Activated B cell treated with CpG ODN at 0.5 μM for 24 hours (primary cell): ENCODE measurements around the gene STK26. TPM values are rescaled to one million over a fixed set of nuclear protein-coding genes. Genes with fewer than 3 reads are reported as not detected.

Experiments
- ATAC-seq: fragments of 200-7000 bp; cut with Tn5 transposase; one replicate; pipeline ENCODE4 v1.10.0; 2021; ENCODE audit warnings: low read depth, mild to moderate bottlenecking, moderate library complexity
- CTCF ChIA-PET: fragments of 350-600 bp; sonication (Branson Sonifier 250); formaldehyde crosslinking; loops from one replicate; lab custom pipeline; 2021; ENCODE audit warnings: antibody characterized with exemption; lab: Charles Lee
- POLR2A ChIA-PET: fragments of 350-600 bp; sonication (Branson Sonifier 250); formaldehyde crosslinking; loops from one replicate; lab custom pipeline; 2021; ENCODE audit warnings: antibody characterized with exemption; lab: Charles Lee
- DNase-seq: peaks from one replicate; pipeline ENCODE4 v3.0.0; 2022
- H3K27ac Mint-ChIP-seq: one replicate; pipeline ENCODE4 v1.8.0; 2020; ENCODE audit warnings: mixed read lengths
- H3K27me3 Mint-ChIP-seq: one replicate; pipeline ENCODE4 v1.8.0; 2021; ENCODE audit warnings: mixed read lengths
- H3K36me3 Mint-ChIP-seq: one replicate; pipeline ENCODE4 v1.8.0; 2021; ENCODE audit warnings: low read depth, mixed read lengths
- H3K4me1 Mint-ChIP-seq: one replicate; pipeline ENCODE4 v1.8.0; 2021; ENCODE audit warnings: mixed read lengths
- H3K4me3 Mint-ChIP-seq: one replicate; pipeline ENCODE4 v1.8.0; 2020; ENCODE audit warnings: mild to moderate bottlenecking, mixed read lengths
- H3K9me3 Mint-ChIP-seq: one replicate; pipeline ENCODE4 v1.8.0; 2020; ENCODE audit warnings: mixed read lengths
- intact Hi-C: fragments of 100-400 bp; cut with micrococcal nuclease; formaldehyde crosslinking; loops from one replicate; pipeline ENCODE4 v1.15.1; 2024
- total RNA-seq: library from RNA; stranded (reverse); gene quantifications from 2 replicates; pipeline ENCODE4 v1.2.3, GENCODE V29; 2022
- TF ChIP-seq, protein P1 (sequence below): fragments of 200-600 bp; IDR thresholded peaks from one replicate; pipeline ENCODE4 v1.8.0; 2022; ENCODE audit warnings: antibody characterized with exemption, mild to moderate bottlenecking

Gene STK26
- total RNA-seq, 1 donor from 2014 or later = 19.9 TPM

DNA sequence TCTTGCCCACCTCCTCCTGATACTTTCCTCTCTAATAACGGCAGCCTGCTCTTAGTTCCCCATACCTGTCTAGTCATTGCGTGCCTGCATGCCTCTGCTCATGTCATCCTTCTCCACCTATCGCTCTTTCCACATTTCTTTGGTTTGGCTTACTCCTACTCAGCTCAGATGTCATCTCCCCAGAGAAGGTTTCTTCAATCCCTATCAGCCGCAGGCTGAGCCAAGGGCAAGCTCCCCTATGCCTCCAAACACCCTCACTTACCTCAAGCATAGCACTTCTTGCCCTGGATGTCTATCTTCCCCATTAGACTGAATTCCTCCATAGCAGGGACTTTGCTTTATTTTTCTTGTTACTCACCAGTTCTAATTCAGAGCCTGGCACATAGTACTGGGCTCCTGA lies 78.1 kb downstream of the STK26 start:
- Mint-ChIP-seq H3K4me1 (no peaks in the 10 kb centered on the region), H3K36me3 (no peaks in the 10 kb centered on the region), H3K9me3 (no peaks in the 10 kb centered on the region), H3K27me3 (no peaks in the 10 kb centered on the region), H3K4me3 (no peak overlapping the region), H3K27ac (no peak overlapping the region)
- intact Hi-C loops = no loop called here
- CTCF ChIA-PET = no interaction called here
- ATAC-seq (no peak), DNase-seq (no peak)
- TF ChIP-seq, protein P1, sequence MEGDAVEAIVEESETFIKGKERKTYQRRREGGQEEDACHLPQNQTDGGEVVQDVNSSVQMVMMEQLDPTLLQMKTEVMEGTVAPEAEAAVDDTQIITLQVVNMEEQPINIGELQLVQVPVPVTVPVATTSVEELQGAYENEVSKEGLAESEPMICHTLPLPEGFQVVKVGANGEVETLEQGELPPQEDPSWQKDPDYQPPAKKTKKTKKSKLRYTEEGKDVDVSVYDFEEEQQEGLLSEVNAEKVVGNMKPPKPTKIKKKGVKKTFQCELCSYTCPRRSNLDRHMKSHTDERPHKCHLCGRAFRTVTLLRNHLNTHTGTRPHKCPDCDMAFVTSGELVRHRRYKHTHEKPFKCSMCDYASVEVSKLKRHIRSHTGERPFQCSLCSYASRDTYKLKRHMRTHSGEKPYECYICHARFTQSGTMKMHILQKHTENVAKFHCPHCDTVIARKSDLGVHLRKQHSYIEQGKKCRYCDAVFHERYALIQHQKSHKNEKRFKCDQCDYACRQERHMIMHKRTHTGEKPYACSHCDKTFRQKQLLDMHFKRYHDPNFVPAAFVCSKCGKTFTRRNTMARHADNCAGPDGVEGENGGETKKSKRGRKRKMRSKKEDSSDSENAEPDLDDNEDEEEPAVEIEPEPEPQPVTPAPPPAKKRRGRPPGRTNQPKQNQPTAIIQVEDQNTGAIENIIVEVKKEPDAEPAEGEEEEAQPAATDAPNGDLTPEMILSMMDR = no peak
- POLR2A ChIA-PET = no interaction called here

DNA sequence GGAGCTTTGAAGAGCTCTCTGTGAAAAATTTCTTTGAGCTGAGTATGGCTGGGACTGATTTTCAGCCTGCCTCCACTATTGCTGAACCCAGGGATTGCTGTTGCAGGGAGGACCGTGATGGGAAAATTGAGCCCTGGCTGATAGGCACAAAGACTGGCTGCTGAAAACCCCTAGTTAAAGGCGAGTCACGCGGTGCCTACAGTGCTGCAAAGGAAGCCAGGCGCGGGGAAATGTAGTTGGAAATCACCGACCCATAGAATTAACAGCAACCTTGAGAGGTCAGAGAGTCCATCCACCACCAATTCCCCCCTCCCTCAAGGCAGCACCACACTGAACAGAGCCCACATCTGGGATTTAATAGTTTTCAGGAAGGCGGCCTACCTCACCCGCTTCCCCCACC lies 78.7 kb downstream of the STK26 start:
- intact Hi-C loops = no loop called here
- no peaks in the 10 kb centered on the region for H3K4me1 Mint-ChIP-seq
- TF ChIP-seq, protein P1 = no peak
- no peak for ATAC-seq
- no peaks in the 10 kb centered on the region for H3K27me3 Mint-ChIP-seq
- H3K27ac Mint-ChIP-seq = no peak overlapping the region
- H3K9me3 Mint-ChIP-seq = no peaks in the 10 kb centered on the region
- POLR2A ChIA-PET = no interaction called here
- H3K36me3 Mint-ChIP-seq = no peaks in the 10 kb centered on the region
- CTCF ChIA-PET = interaction anchor here (1.1 kb wide), 1 partner anchor 9 kb away, joined by 4 read pairs; no protein-coding TSS in a partner anchor
- no peak for DNase-seq
- no peak overlapping the region for H3K4me3 Mint-ChIP-seq

DNA sequence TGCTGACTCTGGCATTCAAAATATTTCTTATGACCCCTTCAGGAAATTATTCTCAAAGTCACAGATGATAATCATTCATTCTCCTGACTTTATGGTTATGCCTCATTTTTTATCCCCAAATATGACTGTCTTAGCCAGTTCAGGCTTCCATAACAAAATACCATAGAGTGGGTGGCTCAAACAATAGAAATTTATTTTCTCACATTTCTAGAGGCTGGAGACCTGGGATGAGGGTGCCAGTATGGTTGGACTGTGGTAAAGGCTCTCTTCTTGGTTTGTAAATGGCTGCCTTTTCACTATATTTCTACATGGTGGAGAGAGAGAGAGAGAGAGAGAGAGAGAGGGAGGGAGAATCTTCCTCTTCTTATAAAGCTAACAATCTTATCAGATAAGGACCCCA lies 84.2 kb downstream of the STK26 start:
- no peaks in the 10 kb centered on the region for H3K4me1 Mint-ChIP-seq
- CTCF ChIA-PET = no interaction called here
- ATAC-seq (no peak), DNase-seq (no peak)
- TF ChIP-seq, protein P1 = no peak
- no peak overlapping the region for H3K27ac Mint-ChIP-seq
- no peaks in the 10 kb centered on the region for H3K27me3 Mint-ChIP-seq
- intact Hi-C loops = no loop called here
- H3K4me3 Mint-ChIP-seq = no peak overlapping the region
- H3K36me3 Mint-ChIP-seq = no peaks in the 10 kb centered on the region
- H3K9me3 Mint-ChIP-seq = no peaks in the 10 kb centered on the region
- POLR2A ChIA-PET = no interaction called here

DNA sequence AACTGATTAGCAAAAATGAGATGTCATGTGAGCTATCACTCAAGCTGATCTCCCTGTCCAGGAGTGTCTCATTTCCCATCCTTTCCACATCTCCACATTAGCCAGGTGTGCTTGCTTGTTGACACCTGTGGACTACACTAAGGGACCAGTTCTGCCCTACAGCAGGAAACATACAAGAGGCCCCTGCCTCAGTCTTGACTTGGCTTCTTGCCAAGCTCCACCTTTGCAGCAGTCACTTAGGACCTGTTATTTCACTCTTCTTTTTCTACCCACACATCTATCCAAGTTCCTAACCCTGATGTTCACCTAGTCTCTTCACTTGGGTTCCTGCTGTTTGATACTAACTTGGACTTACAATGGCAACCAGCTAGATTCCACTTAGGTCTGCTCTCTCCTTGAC lies 91.5 kb downstream of the STK26 start:
- intact Hi-C loops = no loop called here
- POLR2A ChIA-PET = no interaction called here
- H3K36me3 Mint-ChIP-seq = no peaks in the 10 kb centered on the region
- H3K27me3 Mint-ChIP-seq = no peaks in the 10 kb centered on the region
- H3K4me1 Mint-ChIP-seq = no peaks in the 10 kb centered on the region
- DNase-seq (no peak), ATAC-seq (no peak)
- CTCF ChIA-PET = no interaction called here
- no peak overlapping the region for H3K27ac Mint-ChIP-seq
- H3K4me3 Mint-ChIP-seq = no peak overlapping the region
- TF ChIP-seq, protein P1 = no peak
- H3K9me3 Mint-ChIP-seq = no peaks in the 10 kb centered on the region

DNA sequence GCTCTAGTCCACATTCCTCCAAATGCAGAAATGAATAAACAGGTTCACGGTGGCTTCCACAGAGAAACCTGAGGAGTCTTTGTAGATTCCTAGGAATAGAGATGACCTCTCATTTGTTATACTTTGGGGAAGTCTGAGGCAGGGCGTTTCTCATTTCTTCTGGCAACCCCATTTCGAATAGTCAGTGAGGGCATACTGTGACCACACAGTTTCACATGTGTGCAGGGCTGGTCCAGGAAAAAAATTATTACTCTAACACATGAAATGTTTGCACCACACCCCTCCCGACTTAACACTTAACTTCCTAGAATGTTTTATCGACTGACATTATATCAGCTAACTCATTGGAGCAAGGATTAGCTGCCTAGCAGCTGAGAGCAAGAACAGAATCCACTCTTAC lies 92.7 kb downstream of the STK26 start:
- Mint-ChIP-seq H3K9me3 (no peaks in the 10 kb centered on the region), H3K27ac (no peak overlapping the region), H3K27me3 (no peaks in the 10 kb centered on the region), H3K36me3 (no peaks in the 10 kb centered on the region), H3K4me3 (no peak overlapping the region), H3K4me1 (no peaks in the 10 kb centered on the region)
- DNase-seq (no peak), ATAC-seq (no peak)
- TF ChIP-seq, protein P1 = no peak
- ChIA-PET POLR2A (no interaction called here), CTCF (no interaction called here)
- intact Hi-C loops = no loop called here
